ENCODE data around the gene CAMK2N2. TPM values are rescaled to one million over a fixed set of nuclear protein-coding genes. Genes with fewer than 3 reads are reported as not detected.

CAMK2N2 gene
- total RNA-seq, 2 donors from 2014 or later, result 0.24 to 0.35 TPM

DNA sequence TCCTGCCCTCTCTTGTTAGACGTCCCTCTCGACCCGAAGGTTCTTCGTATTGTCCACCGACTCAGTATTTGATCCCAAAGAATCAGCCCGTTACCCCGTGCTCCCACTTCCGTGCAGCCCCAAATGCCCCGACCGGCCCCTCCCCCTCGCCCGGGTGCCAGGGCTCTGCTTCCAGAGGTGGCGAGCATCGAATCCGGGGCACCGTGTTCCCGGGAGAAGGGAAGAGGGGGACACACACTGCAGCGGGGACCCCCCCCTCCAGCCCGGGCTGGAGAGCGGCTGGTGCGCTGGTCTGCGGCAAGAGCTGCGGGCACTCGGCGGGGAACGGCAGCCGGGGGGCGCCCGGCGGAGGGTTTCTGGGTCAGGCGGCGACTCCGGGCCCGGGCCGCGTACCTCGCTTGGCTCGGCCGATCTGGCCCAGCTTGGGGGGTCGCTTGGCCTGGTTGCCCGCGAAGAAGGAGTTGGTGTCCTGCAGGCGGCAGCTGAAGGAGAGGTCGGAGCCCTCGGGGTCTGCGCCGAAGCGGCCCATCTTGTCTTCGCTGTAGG is 556 bp downstream of the CAMK2N2 start:
- Mint-ChIP-seq H3K36me3 (ENCODE audit: insufficient read depth in 2 of 2) (peaks cover 2 to 6% of the 10 kb centered on the region in 2 donors), H3K4me1 (ENCODE audit: low read depth) (peaks cover 24% of the 10 kb centered on the region), H3K4me3 (peak overlapping the region; percentile 80 to 90), H3K27ac (no peak overlapping the region), H3K27me3 (ENCODE audit: low read depth) (peaks cover 37% of the 10 kb centered on the region), H3K9me3 (no peaks in the 10 kb centered on the region)
- ATAC-seq (replicated peaks in 1 of 2) (peak; percentile 2), DNase-seq (no peak)

DNA sequence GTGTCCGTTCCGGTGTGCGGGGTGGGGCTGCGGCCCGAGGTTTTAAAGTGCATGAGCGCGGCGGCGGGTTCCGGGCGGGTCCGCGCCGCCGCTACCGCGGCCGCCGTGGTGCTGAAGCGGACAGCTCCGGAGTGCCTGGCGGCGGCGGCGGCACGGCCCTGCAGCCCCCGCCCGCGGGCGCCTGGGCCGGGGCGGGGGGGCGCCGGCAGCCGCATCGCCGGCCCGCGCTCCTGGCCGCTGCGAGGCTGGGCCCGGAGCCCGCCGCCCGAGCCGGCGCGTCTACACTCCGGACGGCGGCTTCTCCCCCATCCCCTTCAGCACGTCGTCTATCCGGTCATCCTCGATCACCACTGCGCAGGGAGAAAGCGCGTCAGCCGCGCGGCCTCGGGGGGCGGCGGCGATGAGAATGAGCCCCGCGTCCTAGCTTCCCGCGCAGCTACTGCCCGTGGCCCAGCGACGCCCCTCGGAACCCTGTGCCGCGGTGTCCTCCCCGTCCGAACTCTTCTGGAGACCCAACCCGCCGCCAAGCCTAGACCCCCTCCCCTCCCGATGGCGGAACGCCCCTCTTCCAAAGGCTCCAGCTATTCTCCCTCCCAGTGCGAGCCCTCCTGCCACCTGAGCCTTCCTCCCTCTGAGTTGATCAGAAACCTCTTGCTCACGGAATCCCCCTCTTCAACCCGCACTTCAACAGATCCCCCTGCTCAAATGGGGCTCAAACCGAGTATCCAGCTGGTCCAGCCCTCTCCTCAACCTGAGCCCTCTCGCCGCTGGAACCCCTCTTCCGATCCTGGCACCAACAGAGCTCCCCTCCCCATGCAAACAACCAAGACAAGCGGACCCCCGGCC is 1.3 kb downstream of the CAMK2N2 start:
- H3K4me3 Mint-ChIP-seq, result peak overlapping the region; percentile 80 to 90
- peaks cover 31% of the 10 kb centered on the region for H3K4me1 Mint-ChIP-seq (ENCODE audit: low read depth)
- ATAC-seq (replicated peaks in 1 of 2) (peak; percentile 29 to 43), DNase-seq (peak; percentile 43 to 64)
- no peaks in the 10 kb centered on the region for H3K9me3 Mint-ChIP-seq
- H3K27me3 Mint-ChIP-seq (ENCODE audit: low read depth), result peaks cover 34% of the 10 kb centered on the region
- peaks cover 2 to 6% of the 10 kb centered on the region in 2 donors for H3K36me3 Mint-ChIP-seq (ENCODE audit: insufficient read depth in 2 of 2)
- no peak overlapping the region for H3K27ac Mint-ChIP-seq

DNA sequence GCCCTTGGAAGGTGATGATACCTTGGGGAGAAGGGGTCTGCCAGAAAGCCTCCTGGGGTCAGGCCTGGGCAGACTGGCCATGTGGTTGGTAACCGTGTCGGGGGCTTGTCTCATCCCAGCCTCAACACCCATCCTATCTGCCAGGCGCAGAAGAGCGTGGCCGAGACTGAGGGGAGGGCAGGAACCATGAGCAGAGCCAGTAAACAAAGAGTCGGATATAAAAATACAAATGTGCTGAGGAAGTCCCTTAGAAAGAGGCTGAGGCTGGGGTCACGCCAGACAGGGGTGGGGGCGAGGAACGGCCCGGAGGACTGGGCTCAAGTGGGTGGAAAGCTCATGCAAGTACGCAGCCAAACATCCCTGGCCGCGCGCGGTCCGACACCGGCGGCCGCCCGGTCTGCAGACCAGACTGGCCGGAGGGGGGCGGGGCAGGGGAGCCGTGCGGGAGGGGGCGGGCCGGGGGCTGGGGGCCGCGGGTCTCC is 1.9 kb downstream of the CAMK2N2 start:
- no peaks in the 10 kb centered on the region for H3K9me3 Mint-ChIP-seq
- H3K4me3 Mint-ChIP-seq, result peak overlapping the region; percentile 71 to 79
- peaks cover 33% of the 10 kb centered on the region for H3K4me1 Mint-ChIP-seq (ENCODE audit: low read depth)
- peaks cover 27% of the 10 kb centered on the region for H3K27me3 Mint-ChIP-seq (ENCODE audit: low read depth)
- H3K27ac Mint-ChIP-seq, result no peak overlapping the region
- no peak for ATAC-seq (replicated peaks in 1 of 2)
- DNase-seq, result no peak
- peaks cover 2 to 6% of the 10 kb centered on the region in 2 donors for H3K36me3 Mint-ChIP-seq (ENCODE audit: insufficient read depth in 2 of 2)

DNA sequence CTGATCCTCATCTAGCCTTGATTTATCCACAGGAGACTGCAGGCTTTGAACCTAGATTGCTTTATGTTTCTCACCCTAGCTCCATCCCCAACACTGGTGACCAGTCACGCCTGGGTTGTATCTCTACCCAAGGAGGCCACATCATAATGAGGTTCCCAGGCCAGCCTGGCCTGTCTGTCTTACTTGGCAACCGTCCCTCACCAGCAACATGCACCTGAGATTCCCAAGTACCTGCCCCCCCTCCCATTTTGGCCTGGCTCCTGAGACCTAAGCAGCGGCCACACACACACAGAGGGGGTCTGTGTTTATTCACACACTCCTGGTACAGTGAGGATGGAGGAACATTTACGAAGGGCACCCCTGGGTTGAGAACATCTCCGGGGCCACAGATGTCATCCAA is 2.4 kb downstream of the CAMK2N2 start:
- DNase-seq (no peak), ATAC-seq (replicated peaks in 1 of 2) (no peak)
- Mint-ChIP-seq H3K4me1 (ENCODE audit: low read depth) (peaks cover 33% of the 10 kb centered on the region), H3K27me3 (ENCODE audit: low read depth) (peaks cover 25% of the 10 kb centered on the region), H3K4me3 (peak overlapping the region in 1 of 2 donors; percentile 71), H3K9me3 (no peaks in the 10 kb centered on the region), H3K36me3 (ENCODE audit: insufficient read depth in 2 of 2) (peaks cover 2 to 6% of the 10 kb centered on the region in 2 donors), H3K27ac (no peak overlapping the region)

DNA sequence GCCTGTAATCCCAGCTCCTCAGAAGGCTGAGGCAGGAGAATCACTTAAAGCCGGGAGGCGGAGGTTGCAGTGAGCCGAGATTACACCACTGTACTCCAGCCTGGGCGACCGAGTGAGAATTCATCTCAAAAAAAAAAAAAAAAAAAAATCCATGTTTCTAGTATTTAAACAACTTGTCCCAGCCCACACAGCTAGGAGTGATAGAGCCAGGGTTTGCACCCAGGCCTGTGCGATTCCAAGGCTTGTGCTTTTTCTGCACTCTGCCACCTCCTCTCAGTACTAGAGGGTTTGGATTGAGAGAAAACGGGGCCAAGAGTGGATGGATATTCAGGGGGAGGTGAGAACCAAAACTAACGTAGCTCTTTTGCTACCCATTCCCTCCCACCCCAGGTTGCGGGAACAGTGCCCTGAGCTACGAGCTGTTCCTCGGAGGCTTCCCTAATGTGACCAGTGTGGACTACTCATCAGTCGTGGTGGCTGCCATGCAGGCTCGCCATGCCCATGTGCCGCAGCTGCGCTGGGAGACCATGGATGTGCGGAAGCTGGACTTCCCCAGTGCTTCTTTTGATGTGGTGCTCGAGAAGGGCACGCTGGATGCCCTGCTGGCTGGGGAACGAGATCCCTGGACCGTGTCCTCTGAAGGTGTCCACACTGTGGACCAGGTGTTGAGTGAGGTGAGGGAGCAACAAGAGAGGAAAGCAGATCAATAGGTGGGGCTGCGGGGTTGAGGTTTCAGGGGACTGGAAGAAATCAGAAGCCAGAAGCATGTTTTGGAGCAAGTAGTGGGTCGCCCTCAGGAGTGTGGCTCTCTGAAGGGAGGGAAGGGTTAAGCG is 4.1 kb downstream of the CAMK2N2 start:
- Mint-ChIP-seq H3K4me3 (no peak overlapping the region), H3K27me3 (ENCODE audit: low read depth) (peaks cover 15% of the 10 kb centered on the region), H3K4me1 (ENCODE audit: low read depth) (peaks cover 27% of the 10 kb centered on the region), H3K27ac (no peak overlapping the region), H3K9me3 (no peaks in the 10 kb centered on the region), H3K36me3 (ENCODE audit: insufficient read depth in 2 of 2) (peaks cover 2 to 6% of the 10 kb centered on the region in 2 donors)
- ATAC-seq (replicated peaks in 1 of 2) (no peak), DNase-seq (no peak)

DNA sequence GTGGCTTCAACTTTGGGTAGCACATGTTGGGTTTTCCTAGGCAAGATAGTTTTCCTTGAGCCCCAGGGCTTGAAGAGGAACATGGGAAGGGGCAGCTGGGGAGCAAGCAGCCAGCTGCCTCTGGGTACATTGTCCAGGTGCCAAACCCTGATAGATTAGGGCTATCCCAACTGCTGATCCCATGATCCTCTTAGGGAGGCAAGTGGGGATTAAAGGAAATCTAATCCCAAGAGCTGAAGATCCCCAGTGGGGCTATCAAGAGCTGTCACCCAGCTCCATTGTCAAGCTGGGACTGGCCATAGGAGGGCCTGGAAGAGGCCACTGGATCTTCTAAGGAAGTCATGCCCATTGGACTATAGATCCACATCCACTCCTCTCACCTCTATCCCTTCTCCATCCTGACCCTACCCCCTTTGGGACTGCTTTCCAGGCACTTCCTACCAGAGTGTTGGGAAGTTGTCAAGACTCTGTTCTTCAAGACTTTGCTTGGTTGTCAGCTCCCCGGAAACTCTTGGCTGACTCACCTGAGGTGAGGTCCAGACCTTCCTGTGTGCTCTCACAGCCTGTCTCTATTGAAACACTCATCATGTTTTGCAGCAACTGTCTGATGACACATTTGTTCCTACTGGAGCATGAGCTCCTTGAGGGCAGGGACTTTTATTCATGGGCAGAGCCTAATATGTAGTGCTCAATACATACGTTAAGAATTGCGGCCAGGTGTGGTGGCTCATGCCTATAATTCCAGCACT is 5.9 kb downstream of the CAMK2N2 start:
- Mint-ChIP-seq H3K9me3 (no peaks in the 10 kb centered on the region), H3K4me1 (ENCODE audit: low read depth) (peaks cover 19% of the 10 kb centered on the region), H3K36me3 (ENCODE audit: insufficient read depth in 2 of 2) (peaks cover 2% of the 10 kb centered on the region in 2 donors), H3K27me3 (ENCODE audit: low read depth) (peaks cover 12% of the 10 kb centered on the region), H3K27ac (no peak overlapping the region), H3K4me3 (no peak overlapping the region)
- DNase-seq (peak; percentile 19 to 27), ATAC-seq (replicated peaks in 1 of 2) (peak; percentile 53 to 66)

DNA sequence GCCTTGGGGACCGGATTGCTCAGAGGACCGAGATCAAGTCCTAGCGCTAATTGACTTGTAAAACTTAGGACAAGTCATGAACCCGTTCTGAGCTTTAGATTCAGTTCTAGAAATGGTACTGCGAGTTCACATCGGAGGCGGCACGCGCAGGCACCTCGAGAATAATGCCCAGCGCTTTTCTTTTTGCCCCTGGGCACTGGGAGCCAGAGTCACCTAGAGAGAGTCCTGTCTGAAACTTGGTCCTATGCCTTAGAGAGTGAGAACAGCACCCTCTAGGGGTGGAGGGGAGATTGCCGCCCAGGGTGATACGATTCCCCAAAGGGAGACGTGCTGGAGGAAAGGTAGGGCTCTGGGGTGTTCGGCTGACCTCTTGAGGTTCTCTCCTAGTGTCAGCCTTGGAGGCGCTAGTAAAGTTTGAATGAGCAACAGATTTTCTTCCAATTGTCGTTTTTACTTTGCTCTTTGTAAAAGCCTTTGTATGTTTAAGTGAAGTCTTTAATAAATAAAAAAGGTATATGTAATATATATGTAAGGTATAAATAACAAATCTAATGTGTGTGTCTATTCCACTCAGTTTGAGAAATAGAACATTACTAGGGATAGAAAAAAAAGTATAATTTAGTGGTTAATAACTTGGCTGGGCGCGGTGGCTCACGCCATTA is 11.1 kb downstream of the CAMK2N2 start:
- H3K27me3 Mint-ChIP-seq (ENCODE audit: low read depth), result no peaks in the 10 kb centered on the region
- DNase-seq (peak; percentile 92 to 93), ATAC-seq (replicated peaks in 1 of 2) (peak; percentile 63 to 67)
- H3K4me1 Mint-ChIP-seq (ENCODE audit: low read depth), result peaks cover 42% of the 10 kb centered on the region
- H3K9me3 Mint-ChIP-seq, result no peaks in the 10 kb centered on the region
- peak overlapping the region; percentile 91 to 99 for H3K4me3 Mint-ChIP-seq
- no peak overlapping the region for H3K27ac Mint-ChIP-seq
- no peaks in the 10 kb centered on the region for H3K36me3 Mint-ChIP-seq (ENCODE audit: insufficient read depth in 2 of 2)

DNA sequence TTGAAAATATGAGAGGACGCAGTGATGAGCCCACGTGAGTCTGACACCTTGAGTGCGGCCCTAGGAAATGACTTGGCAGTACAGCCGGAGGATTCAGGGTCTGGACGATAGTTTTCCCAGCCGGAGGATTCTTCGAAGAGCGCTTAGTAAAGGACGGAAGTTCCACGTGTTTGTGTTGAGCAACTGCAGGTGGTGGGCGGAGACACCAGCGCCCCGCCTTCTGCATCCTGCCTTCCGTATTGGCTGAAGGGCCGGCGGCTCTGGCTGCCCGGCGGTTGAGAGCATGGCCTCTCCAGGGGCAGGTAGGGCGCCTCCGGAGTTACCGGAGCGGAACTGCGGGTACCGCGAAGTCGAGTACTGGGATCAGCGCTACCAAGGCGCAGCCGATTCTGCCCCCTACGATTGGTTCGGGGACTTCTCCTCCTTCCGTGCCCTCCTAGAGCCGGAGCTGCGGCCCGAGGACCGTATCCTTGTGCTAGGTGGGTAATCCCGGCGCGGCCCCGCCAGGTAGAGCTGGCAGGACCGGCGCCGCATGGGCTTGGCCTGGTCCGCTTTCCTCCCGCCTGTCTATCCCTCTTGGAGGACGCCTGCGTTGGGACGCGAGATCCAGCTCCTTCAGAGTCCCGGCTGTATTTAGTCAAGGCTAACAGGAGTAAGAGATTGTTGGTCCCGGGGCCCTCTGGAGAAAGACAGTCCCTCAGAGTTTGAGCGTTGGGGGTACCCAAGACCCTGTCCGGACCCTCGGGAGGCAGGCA is 11.8 kb downstream of the CAMK2N2 start, which contains the start of gene EEF1AKMT4:
EEF1AKMT4 (plus strand) TSS at position 261 of the 755 bp plus-strand sequence; CDS start at position 284, 23 bp downstream.
- peak within 1 kb of the TSS; percentile 91 to 99 for H3K4me3 Mint-ChIP-seq
- ATAC-seq (replicated peaks in 1 of 2) (peak; percentile 91 to 93), DNase-seq (peak; percentile 96 to 98)
- no peaks in the 10 kb centered on the region for H3K27me3 Mint-ChIP-seq (ENCODE audit: low read depth)
- peaks cover 37% of the 10 kb centered on the region for H3K4me1 Mint-ChIP-seq (ENCODE audit: low read depth)
- peak within 1 kb of the TSS; percentile 100 for H3K27ac Mint-ChIP-seq
- H3K36me3 Mint-ChIP-seq (ENCODE audit: insufficient read depth in 2 of 2), result peaks cover 0 to 3% of the 10 kb centered on the region in 2 donors
- no peaks in the 10 kb centered on the region for H3K9me3 Mint-ChIP-seq

DNA sequence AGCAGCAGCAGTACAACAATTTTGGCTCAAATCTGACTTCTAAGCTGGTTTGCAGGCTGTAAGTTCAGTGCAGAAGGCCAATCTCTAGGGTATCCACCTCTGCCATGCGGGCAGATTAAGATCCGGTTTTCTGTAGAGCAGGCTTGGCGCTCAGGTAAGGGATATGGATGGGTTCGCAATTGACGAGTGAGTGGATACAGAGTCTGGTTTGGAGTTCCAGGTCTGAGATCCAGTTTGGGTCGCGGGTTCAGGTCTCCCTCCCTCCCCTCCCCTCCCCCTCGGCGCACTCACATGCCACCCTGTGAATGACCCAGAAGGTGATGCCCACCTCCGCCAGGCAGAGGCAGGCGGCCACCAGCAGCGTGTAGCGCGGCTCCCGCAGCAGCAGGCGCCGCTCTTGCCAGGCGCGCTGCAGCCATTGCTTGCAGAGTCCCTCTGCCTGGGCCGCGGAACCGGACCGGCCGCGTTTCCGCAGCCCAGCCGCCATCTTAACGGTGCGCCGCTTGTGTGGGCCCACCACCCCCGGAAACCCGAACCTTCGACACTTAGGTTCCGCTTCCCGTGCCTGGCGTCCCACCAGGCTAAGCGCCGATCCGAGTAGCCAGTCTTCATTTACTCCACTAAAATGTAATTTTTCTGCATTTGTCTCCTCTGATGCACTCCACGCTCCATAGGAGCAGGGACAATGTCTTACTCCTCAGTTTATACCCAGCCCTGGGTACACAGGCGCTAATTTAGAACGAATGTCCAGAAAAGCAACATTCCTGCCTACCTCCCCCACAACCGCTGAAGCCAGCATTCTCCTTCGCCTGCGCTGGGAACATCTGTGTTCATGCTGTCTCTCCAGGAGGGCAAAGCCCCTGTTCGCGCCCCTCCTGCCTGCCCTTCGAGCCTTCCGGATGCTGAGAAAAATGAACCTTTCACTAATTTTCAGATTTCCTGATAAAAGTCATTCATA is 12.6 kb downstream of the CAMK2N2 start, which contains the start of gene ALG3:
ALG3 (minus strand) TSS at position 509 of the 958 bp plus-strand sequence; CDS start at position 487, 22 bp downstream.
- Mint-ChIP-seq H3K9me3 (no peaks in the 10 kb centered on the region), H3K36me3 (ENCODE audit: insufficient read depth in 2 of 2) (peaks cover 0 to 6% of the 10 kb centered on the region in 2 donors)

DNA sequence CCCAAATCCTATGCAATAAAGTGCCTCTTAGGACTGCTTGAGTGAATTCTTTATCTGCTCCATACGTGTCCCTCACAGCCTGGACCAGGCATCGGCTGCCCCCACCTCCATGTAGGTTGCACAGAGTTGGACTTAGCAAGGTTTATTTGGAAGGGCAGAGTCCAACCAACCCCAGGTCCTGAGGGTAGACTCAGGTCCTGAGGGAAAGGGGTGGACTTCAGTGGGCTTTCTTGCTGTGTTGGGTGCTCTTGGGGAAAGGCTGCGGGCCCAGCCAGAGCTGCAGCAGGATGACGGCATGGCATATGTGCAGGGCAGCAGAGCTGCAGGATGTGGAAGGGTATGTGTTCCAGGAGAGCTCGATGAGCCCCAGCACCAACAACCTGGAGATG is 19.1 kb downstream of the CAMK2N2 start:
- H3K4me3 Mint-ChIP-seq, result no peak overlapping the region
- no peaks in the 10 kb centered on the region for H3K9me3 Mint-ChIP-seq
- ATAC-seq (replicated peaks in 1 of 2), result no peak
- DNase-seq, result no peak
- peaks cover 2 to 9% of the 10 kb centered on the region in 2 donors for H3K36me3 Mint-ChIP-seq (ENCODE audit: insufficient read depth in 2 of 2)
- no peaks in the 10 kb centered on the region for H3K27me3 Mint-ChIP-seq (ENCODE audit: low read depth)
- H3K4me1 Mint-ChIP-seq (ENCODE audit: low read depth), result peaks cover 18% of the 10 kb centered on the region
- H3K27ac Mint-ChIP-seq, result no peak overlapping the region

More for the DNA sequence above, 12.6 kb downstream of the CAMK2N2 start, which contains the start of gene ALG3:
- DNase-seq (peak; percentile 90), ATAC-seq (replicated peaks in 1 of 2) (peak; percentile 57 to 61)
- H3K27ac Mint-ChIP-seq, result peak within 1 kb of the TSS; percentile 100
- no peaks in the 10 kb centered on the region for H3K27me3 Mint-ChIP-seq (ENCODE audit: low read depth)
- H3K4me3 Mint-ChIP-seq, result peak within 1 kb of the TSS; percentile 91 to 99
- peaks cover 37% of the 10 kb centered on the region for H3K4me1 Mint-ChIP-seq (ENCODE audit: low read depth)
